ENCODE measurements around the gene FAM120A. TPM values are rescaled to one million over a fixed set of nuclear protein-coding genes. Genes with fewer than 3 reads are reported as not detected.

FAM120A gene
- total RNA-seq, 1 experiment from 2014 or later = 70.5 TPM

GRCh38 chr9:93453047-93453914, 1.8 kb downstream of the FAM120A start, which contains the start of gene FAM120AOS:
Gene FAM120AOS, minus strand, starts transcription at chr9:93453581. Its CDS starts 872 bp downstream, at chr9:93452709.
- intact Hi-C loops (cut with micrococcal nuclease; ENCODE audit: unreplicated experiment) (no loop called here), in situ Hi-C loops (cut with HindIII; ENCODE audit: low pct_unique_long_range_greater_than_20kb, low sequenced_read_pairs) (no loop called here)
- Histone ChIP-seq H3K9me3 (ENCODE audit: control insufficient read depth, insufficient read depth, low read depth, low read length) (no peaks in the 10 kb centered on the region), H3K4me1 (ENCODE audit: control insufficient read depth, insufficient read depth, low read length) (peaks cover 7% of the 10 kb centered on the region), H3K4me3 (ENCODE audit: low read depth in 2 of 2, low read length in 2 of 2) (peak within 1 kb of the TSS; percentile 80 to 83), H3K27ac (ENCODE audit: low read length) (peak within 1 kb of the TSS; percentile 85), H3K27me3 (ENCODE audit: control insufficient read depth, insufficient read depth, low read length) (no peaks in the 10 kb centered on the region), H3K36me3 (ENCODE audit: control insufficient read depth, insufficient read depth, low read length) (peaks cover 7% of the 10 kb centered on the region; the same call in 1 of the 2 replicates)
- ChIA-PET POLR2A (interaction anchor here (1.4 kb wide), 1 partner anchor 12 kb away, joined by 5 read pairs; no protein-coding TSS in a partner anchor), CTCF (no interaction called here)
- ATAC-seq = peak; percentile 85
- BruUV-seq (replicated peaks) = no TSS peak
- DNase-seq (ENCODE audit: low read depth, low spot score) = peak; percentile 57
- TF ChIP-seq SIN3A (IDR thresholded peaks at IDR 0.05; ENCODE audit: borderline replicate concordance, insufficient read depth, low read depth, low read length) (no peak), POLR2AphosphoS5 (IDR thresholded peaks at IDR 0.05; ENCODE audit: low read depth, low read length) (no peak; the same call in 1 of the 2 replicates), TCF7L2 (IDR thresholded peaks at IDR 0.05; ENCODE audit: low read depth, low read length) (no peak), CTCF (IDR thresholded peaks at IDR 0.05) (no peak), REST (IDR thresholded peaks at IDR 0.05; ENCODE audit: insufficient read depth in 1 of 2, low read depth in 2 of 2, low read length in 1 of 2) (no peak)

GRCh38 chr9:93456022-93456421, 4.5 kb downstream of the FAM120A start:
- no peaks in the 10 kb centered on the region for H3K9me3 ChIP-seq (ENCODE audit: control insufficient read depth, insufficient read depth, low read depth, low read length)
- no peak overlapping the region for H3K4me3 ChIP-seq (ENCODE audit: low read depth in 2 of 2, low read length in 2 of 2)
- intact Hi-C loops (cut with micrococcal nuclease; ENCODE audit: unreplicated experiment) (no loop called here), in situ Hi-C loops (cut with HindIII; ENCODE audit: low pct_unique_long_range_greater_than_20kb, low sequenced_read_pairs) (no loop called here)
- DNase-seq (ENCODE audit: low read depth, low spot score) = no peak
- peaks cover 11% of the 10 kb centered on the region for H3K4me1 ChIP-seq (ENCODE audit: control insufficient read depth, insufficient read depth, low read length)
- BruUV-seq (replicated peaks) = no TSS peak
- H3K27me3 ChIP-seq (ENCODE audit: control insufficient read depth, insufficient read depth, low read length) = no peaks in the 10 kb centered on the region
- TF ChIP-seq REST (IDR thresholded peaks at IDR 0.05; ENCODE audit: insufficient read depth in 1 of 2, low read depth in 2 of 2, low read length in 1 of 2) (no peak), CTCF (IDR thresholded peaks at IDR 0.05) (no peak), POLR2AphosphoS5 (IDR thresholded peaks at IDR 0.05; ENCODE audit: low read depth, low read length) (no peak), TCF7L2 (IDR thresholded peaks at IDR 0.05; ENCODE audit: low read depth, low read length) (no peak), SIN3A (IDR thresholded peaks at IDR 0.05; ENCODE audit: borderline replicate concordance, insufficient read depth, low read depth, low read length) (no peak)
- H3K27ac ChIP-seq (ENCODE audit: low read length) = no peak overlapping the region
- ChIA-PET CTCF (no interaction called here), POLR2A (interaction anchor here (0.5 kb wide), 1 partner anchor 361 kb away, joined by 16 read pairs; no protein-coding TSS in a partner anchor)
- peaks cover 7% of the 10 kb centered on the region; the same call in 1 of the 2 replicates for H3K36me3 ChIP-seq (ENCODE audit: control insufficient read depth, insufficient read depth, low read length)
- no peak for ATAC-seq
